ENCODE data around the gene IQGAP3.

The IQGAP3 gene

DNA sequence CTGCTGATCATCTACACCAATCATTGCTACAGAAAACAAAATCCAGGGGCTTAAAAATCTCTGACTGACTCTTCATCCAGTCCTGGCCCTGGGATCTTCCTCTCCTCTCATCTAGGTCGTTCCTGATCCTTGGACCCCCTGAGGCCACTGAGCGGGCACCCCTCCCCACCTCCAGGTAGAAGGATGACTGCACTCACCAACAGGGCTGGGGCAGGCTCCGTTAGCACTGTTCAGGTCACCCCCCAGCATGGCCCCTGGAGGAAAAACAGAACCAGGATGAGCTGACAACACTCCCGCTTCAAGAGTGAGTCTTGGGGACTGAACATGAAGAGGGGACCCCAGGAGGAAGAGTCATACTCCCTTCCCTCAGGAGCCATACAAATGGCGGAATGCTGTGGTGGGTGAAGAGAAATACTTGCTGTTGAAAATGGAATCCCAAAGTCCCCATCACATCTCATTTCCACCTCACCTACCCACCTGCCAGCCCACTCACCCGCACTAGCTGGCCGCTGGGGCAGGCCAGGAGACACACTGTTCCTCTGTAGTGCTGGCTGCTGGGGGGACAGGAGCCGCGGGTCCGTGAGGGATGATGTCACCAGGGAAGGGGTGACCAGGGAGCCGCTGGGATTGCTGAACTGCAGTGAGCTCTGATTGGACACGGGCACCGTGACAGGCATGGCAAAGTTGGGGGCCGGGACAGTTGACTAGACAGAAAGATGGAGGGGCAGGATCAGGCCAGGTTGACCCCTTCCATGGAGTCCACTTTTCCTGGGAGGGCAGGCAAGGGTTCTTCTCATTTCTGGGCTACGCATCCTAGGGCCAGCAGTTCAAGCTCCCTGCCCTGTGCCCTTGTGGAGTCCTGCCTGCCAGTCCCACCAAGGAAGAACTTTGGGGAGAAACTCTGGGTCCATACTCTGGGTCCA lies 93.0 kb downstream of the IQGAP3 start:
- no peak for DNase-seq

DNA sequence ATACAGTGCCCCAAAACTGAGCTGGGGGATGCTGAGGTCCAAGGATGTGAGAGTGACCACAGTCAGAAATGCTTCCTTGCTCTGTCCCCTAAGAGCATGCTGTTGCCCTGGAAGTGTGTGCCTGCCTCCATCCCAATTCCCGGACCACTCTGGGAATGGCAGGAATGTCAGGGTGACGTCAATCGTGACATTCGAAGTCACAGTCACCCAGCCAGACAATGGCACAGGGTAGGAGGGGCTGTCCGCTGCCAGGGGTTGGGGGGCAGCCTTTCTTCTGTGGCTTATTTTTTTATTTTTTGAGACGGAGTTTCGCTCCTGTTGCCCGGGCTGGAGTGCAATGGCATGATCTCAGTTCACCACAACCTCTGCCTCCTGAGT lies 94.1 kb downstream of the IQGAP3 start:
- DNase-seq = no peak

DNA sequence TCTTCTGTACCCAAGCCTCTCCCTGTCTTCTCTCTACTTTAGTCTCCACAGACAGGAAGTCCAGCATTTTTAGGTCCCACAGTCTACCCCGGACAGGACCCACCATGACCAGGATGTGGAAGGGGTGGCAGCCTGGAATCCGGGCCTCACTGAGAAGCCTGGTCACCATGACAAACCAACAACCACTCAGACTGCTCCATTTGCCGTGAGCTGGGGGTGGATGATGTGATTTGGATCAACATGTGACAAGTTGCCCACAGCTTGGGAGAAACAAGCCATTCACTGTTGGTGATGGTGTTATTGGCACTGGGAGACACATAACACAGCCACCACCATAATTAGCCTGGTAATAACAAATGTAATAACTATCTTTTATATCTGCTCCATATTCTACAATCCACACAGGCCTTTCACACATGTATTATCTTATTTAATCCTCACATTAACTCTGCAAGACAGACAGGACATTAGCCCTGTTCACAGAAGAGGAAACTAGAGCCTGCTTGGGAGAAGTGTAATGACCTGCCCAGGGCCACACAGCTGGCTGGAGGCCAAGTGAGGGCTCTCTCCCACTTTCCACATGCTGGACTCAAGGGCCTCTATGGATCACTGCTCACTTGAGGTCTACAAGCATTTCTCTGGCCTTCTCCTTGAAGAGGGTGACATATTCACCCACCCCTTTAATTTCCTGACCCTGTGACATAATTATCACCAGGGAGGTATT lies 94.7 kb downstream of the IQGAP3 start:
- DNase-seq = no peak

DNA sequence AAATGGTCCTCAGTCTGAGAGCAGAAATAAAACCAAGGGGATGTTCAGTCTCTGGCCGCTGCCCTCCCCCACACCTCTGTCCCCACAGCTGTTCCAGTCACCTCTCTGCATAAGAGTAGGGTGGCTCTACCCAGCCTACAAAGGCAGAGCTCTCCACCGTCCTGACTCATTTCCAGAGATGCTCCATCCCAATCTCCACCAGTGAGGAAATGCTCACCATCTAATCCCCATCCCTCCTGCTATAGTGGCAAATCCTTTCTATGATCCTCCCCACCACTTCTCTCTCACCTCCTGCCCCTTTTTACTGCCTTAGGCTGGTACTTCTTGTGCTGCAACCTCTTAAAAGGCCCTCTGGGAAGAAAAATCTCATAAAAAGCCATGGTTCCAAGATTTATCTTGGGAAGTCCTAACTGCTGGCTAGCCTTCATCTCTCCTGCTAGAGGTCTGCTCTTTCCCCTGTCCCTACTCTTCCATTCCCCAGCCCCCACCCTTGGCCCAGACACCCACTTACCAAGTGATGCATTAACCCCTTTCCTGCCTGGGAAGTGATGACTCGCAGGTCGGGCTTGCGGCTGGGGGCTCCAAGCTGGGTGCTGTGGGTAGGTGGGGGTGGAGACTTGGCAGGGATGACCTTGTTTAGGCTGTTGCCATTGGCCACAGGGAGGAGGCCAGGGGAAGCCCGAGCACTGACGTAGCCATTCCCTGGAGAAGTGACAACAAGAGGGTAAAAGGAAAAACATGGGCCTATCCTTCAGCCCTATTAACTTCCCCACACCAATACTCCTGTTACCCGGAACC lies 95.7 kb downstream of the IQGAP3 start:
- DNase-seq = no peak

DNA sequence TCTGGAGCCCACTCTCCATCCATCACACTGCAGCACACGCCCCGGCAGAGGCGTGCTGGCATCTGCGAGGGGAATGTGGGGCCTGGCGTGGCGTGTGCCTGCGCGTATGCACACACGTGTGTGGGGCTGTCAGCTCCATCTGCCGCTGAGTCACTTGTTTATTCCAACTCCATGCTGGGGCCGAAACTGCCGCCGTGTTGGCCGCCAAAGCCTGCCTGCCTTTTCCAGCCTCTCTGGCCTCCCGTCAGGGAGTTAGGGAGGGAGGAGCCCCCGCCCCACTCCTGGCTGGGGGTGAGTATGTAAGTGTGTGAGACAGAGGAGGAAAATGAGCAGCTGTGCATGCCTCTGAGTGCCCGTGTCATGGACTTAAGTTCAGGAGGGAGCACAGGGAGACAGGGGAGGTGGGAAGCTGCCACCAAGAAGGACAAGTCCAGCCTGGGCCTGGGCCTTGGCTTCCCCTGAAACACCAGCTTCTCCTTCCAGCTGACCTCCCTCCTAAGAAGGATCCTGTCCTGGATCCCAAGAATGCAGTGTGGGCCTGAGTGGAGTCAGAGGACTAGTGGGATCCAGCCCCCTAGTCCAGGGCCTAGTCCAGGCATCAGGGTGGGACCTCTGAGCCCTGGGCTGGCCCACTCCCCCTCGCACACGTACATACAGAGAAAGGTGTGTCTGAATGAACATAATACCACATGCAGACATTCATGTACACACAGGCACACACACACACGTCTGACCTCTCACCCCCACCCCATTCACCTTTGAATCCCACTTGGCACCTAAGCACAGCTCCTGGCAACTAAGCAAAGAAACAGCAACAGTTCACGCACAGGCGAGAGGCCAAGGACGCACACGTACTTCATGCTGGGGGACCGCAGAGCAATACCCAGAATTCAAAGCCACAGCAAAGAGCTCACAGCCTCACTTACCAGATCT lies 96.5 kb downstream of the IQGAP3 start:
- no peak for DNase-seq
